Measurements from ENCODE around the gene C16orf46.

Gene C16orf46

DNA sequence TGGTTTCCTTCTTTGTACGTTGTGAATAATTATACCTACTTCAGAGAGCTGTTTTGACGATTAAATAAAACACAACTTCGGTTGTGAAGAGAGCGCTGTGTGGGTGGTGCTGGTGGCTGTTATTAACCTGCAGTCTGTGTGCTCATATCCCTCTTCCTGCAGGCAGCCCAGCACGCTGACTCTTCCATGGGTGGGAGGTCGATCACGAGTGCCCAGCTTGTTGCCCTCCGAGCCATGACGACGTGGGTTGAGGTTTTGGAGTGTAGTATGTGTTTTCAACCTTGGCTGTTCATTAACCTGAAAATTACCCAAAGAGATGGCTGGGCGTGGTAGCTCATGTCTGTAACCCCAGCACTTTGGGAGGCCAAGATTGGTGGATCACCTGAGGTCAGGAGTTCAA, 30.5 kb upstream of the C16orf46 start:
- Histone ChIP-seq H3K79me2 (ENCODE audit: insufficient read depth, low read length) (no peaks in the 10 kb centered on the region), H3K4me2 (ENCODE audit: low read length) (no peak overlapping the region), H3K9me3 (ENCODE audit: low read length) (no peaks in the 10 kb centered on the region), H3K9ac (ENCODE audit: low read length) (no peak overlapping the region), H2AFZ (ENCODE audit: low read length) (no peak overlapping the region), H3K27me3 (ENCODE audit: insufficient read depth, low read length) (no peaks in the 10 kb centered on the region; the same call in 1 of the 2 replicates), H3F3A (ENCODE audit: insufficient read depth, low read length) (no peaks in the 10 kb centered on the region), H3K4me1 (ENCODE audit: insufficient read depth, low read length, severe bottlenecking) (no peaks in the 10 kb centered on the region), H3K27ac (ENCODE audit: low read depth, low read length, poor library complexity, severe bottlenecking) (no peak overlapping the region), H3K9me2 (ENCODE audit: low read depth, low read length) (no peaks in the 10 kb centered on the region), H3K4me3 (ENCODE audit: low read depth, low read length, poor library complexity, severe bottlenecking) (no peak overlapping the region), H4K20me1 (ENCODE audit: insufficient read depth, low read length) (no peaks in the 10 kb centered on the region), H3K36me3 (ENCODE audit: insufficient read depth, low read length) (no peaks in the 10 kb centered on the region)
- TF ChIP-seq EZH2 (IDR thresholded peaks at IDR 0.05; ENCODE audit: borderline replicate concordance, low read length): no peak
- TF ChIP-seq CTCF (IDR thresholded peaks at IDR 0.05; ENCODE audit: low read length): no peak

- H3K9me2 ChIP-seq (ENCODE audit: low read depth, low read length): no peaks in the 10 kb centered on the region
- no peak overlapping the region for H3K4me3 ChIP-seq (ENCODE audit: low read depth, low read length, poor library complexity, severe bottlenecking)
- H3K9ac ChIP-seq (ENCODE audit: low read length): no peak overlapping the region
- H3K36me3 ChIP-seq (ENCODE audit: insufficient read depth, low read length): no peaks in the 10 kb centered on the region
- H3K79me2 ChIP-seq (ENCODE audit: insufficient read depth, low read length): no peaks in the 10 kb centered on the region
- no peaks in the 10 kb centered on the region for H3K4me1 ChIP-seq (ENCODE audit: insufficient read depth, low read length, severe bottlenecking)
- no peak overlapping the region for H3K27ac ChIP-seq (ENCODE audit: low read depth, low read length, poor library complexity, severe bottlenecking)
- H4K20me1 ChIP-seq (ENCODE audit: insufficient read depth, low read length): no peaks in the 10 kb centered on the region
- no peak for TF ChIP-seq CTCF (IDR thresholded peaks at IDR 0.05; ENCODE audit: low read length)
- no peak for TF ChIP-seq EZH2 (IDR thresholded peaks at IDR 0.05; ENCODE audit: borderline replicate concordance, low read length)
- H3K27me3 ChIP-seq (ENCODE audit: insufficient read depth, low read length): no peaks in the 10 kb centered on the region; the same call in 1 of the 2 replicates
- H2AFZ ChIP-seq (ENCODE audit: low read length): no peak overlapping the region
- no peaks in the 10 kb centered on the region for H3F3A ChIP-seq (ENCODE audit: insufficient read depth, low read length)
- no peak overlapping the region for H3K4me2 ChIP-seq (ENCODE audit: low read length)
- no peaks in the 10 kb centered on the region for H3K9me3 ChIP-seq (ENCODE audit: low read length)
Observed at GRCh38 chr16:81106826-81107503, 29.9 kb upstream of the C16orf46 start.

GRCh38 chr16:81105946-81106345, 28.9 kb upstream of the C16orf46 start:
- Histone ChIP-seq H3K4me3 (ENCODE audit: low read depth, low read length, poor library complexity, severe bottlenecking) (no peak overlapping the region), H4K20me1 (ENCODE audit: insufficient read depth, low read length) (no peaks in the 10 kb centered on the region), H3K27ac (ENCODE audit: low read depth, low read length, poor library complexity, severe bottlenecking) (no peak overlapping the region), H3K4me1 (ENCODE audit: insufficient read depth, low read length, severe bottlenecking) (no peaks in the 10 kb centered on the region), H3K36me3 (ENCODE audit: insufficient read depth, low read length) (no peaks in the 10 kb centered on the region), H3K9me3 (ENCODE audit: low read length) (no peaks in the 10 kb centered on the region), H3K27me3 (ENCODE audit: insufficient read depth, low read length) (no peaks in the 10 kb centered on the region; the same call in 1 of the 2 replicates), H2AFZ (ENCODE audit: low read length) (no peak overlapping the region), H3K9me2 (ENCODE audit: low read depth, low read length) (no peaks in the 10 kb centered on the region), H3F3A (ENCODE audit: insufficient read depth, low read length) (no peaks in the 10 kb centered on the region), H3K79me2 (ENCODE audit: insufficient read depth, low read length) (no peaks in the 10 kb centered on the region), H3K9ac (ENCODE audit: low read length) (no peak overlapping the region), H3K4me2 (ENCODE audit: low read length) (no peak overlapping the region)
- TF ChIP-seq EZH2 (IDR thresholded peaks at IDR 0.05; ENCODE audit: borderline replicate concordance, low read length) (no peak), CTCF (IDR thresholded peaks at IDR 0.05; ENCODE audit: low read length) (no peak)

Data from OCI-LY1 (cell line).